K562 (cell line): ENCODE measurements around the gene BCAS1.

Source experiments
- CTCF ChIP-seq, 3 experiments: IDR thresholded peaks in 2 of 3; conservative IDR thresholded peaks in 1 of 3; 2 replicates each; pipeline ENCODE4 v1.5.1; 2011 to 2012; ENCODE audit warnings: low read length in 3 of 3, mild to moderate bottlenecking in 3 of 3, control low read depth in 2 of 3, improper control_type of control experiment in 1 of 3, inconsistent platforms in 1 of 3, low read depth in 1 of 3, mixed read lengths in 1 of 3, moderate library complexity in 1 of 3; ENCODE audit not compliant: insufficient read depth in 2 of 3
- DDX20 ChIP-seq: fragments of 450-650 bp; IDR thresholded peaks from 2 replicates; pipeline ENCODE4 v1.6.1; 2016; ENCODE audit warnings: missing genetic modification characterization, low read depth, mild to moderate bottlenecking, missing compliant biosample characterization, moderate library complexity
- E2F4 ChIP-seq: sonication (generic); formaldehyde crosslinking; IDR thresholded peaks from 2 replicates; pipeline ENCODE4 v1.8.0; 2022; ENCODE audit warnings: mild to moderate bottlenecking, low read depth, missing genetic modification reagents
- ELF1 ChIP-seq: fragments of 200-800 bp; sonication (Bioruptor generic); IDR thresholded peaks from 2 replicates; pipeline ENCODE4 v1.6.1; 2016; ENCODE audit warnings: missing genetic modification characterization, missing compliant biosample characterization
- EZH2 ChIP-seq: IDR thresholded peaks from 2 replicates; pipeline ENCODE4 v1.6.1; 2012; ENCODE audit warnings: low read depth, mild to moderate bottlenecking, inconsistent platforms, low read length, borderline replicate concordance
- MLX ChIP-seq, 2 experiments: fragments of 450-650 bp in 1 of 2; sonication (generic) in 1 of 2; formaldehyde crosslinking; conservative IDR thresholded peaks; 2 replicates each; pipeline versions ENCODE4 v1.4.0 to v1.8.1; 2020 to 2022; ENCODE audit warnings: mild to moderate bottlenecking in 1 of 2, missing genetic modification reagents in 1 of 2
- SIRT6 ChIP-seq: IDR thresholded peaks from one replicate; pipeline ENCODE4 v1.6.1; 2012; ENCODE audit warnings: low read depth, mild to moderate bottlenecking, control low read depth, inconsistent platforms, low read length, moderate library complexity
- SMARCA4 ChIP-seq: fragments of 450-650 bp; IDR thresholded peaks from 2 replicates; pipeline ENCODE4 v1.6.1; 2016
- SRSF7 ChIP-seq: fragments of 200-400 bp; formaldehyde crosslinking; optimal IDR thresholded peaks from 2 replicates; pipeline ENCODE3; 2017; ENCODE audit warnings: mild to moderate bottlenecking, low read depth, low read length
- SRSF9 ChIP-seq: fragments of 200-400 bp; formaldehyde crosslinking; IDR thresholded peaks from 2 replicates; pipeline ENCODE4 v1.6.1; 2017; ENCODE audit warnings: low read depth, low read length, borderline replicate concordance
- YY1 ChIP-seq, 3 experiments: IDR thresholded peaks; 2 replicates each; pipeline ENCODE4 v1.6.1; 2011; ENCODE audit warnings: low read length in 2 of 3, mild to moderate bottlenecking in 2 of 3, moderate library complexity in 2 of 3, borderline replicate concordance in 1 of 3, control low read depth in 1 of 3, low read depth in 1 of 3; ENCODE audit not compliant: insufficient read depth in 3 of 3, insufficient replicate concordance in 2 of 3, control insufficient read depth in 1 of 3, insufficient read length in 1 of 3; ENCODE audit errors: extremely low read depth in 1 of 3
- ZNF232 ChIP-seq: sonication (generic); formaldehyde crosslinking; IDR thresholded peaks from 2 replicates; pipeline ENCODE4 v1.8.0; 2022; ENCODE audit warnings: mild to moderate bottlenecking, missing genetic modification reagents
- ZNF644 ChIP-seq: fragments of 200-800 bp; sonication (Bioruptor generic); IDR thresholded peaks from 2 replicates; pipeline ENCODE4 v1.6.1; 2016; ENCODE audit warnings: low read depth, missing genetic modification characterization, missing compliant biosample characterization

- TF ChIP-seq CTCF (IDR thresholded peaks at IDR 0.05 in 2 of 3, conservative IDR thresholded peaks at IDR 0.05 in 1 of 3; ENCODE audit: insufficient read depth in 2 of 3, low read depth in 1 of 3, low read length in 3 of 3) = no peak
- no peak for TF ChIP-seq E2F4 (CRISPR knock-in tag)
- TF ChIP-seq ZNF232 (CRISPR knock-in tag) = no peak
- no peak for TF ChIP-seq SRSF7
- TF ChIP-seq ELF1 (tag) = no peak
- TF ChIP-seq SMARCA4 = no peak
- TF ChIP-seq MLX (CRISPR knock-in tag; conservative IDR thresholded peaks at IDR 0.05) = no peak
- TF ChIP-seq SRSF9 = no peak
- TF ChIP-seq SIRT6 = no peak
- TF ChIP-seq DDX20 (tag) = no peak
- no peak for TF ChIP-seq ZNF644
- TF ChIP-seq YY1 (IDR thresholded peaks at IDR 0.05; ENCODE audit: borderline replicate concordance in 1 of 3, control insufficient read depth in 1 of 3, extremely low read depth in 1 of 3, insufficient read depth in 3 of 3, insufficient read length in 1 of 3, insufficient replicate concordance in 2 of 3, low read depth in 1 of 3, low read length in 2 of 3) = no peak
- TF ChIP-seq EZH2 = no peak
Measured at GRCh38 chr20:53990768-53991450, 79.5 kb downstream of the BCAS1 start.
